ENCODE measurements around the gene RAB39A. TPM values are rescaled to one million over a fixed set of nuclear protein-coding genes. Genes with fewer than 3 reads are reported as not detected.

RAB39A gene
- total and polyA plus RNA-seq, 10 of the 15 experiments (the other 5 are each of a cell fraction or from before 2014, with no cell fraction given), result 0.10 to 9.2 (median 4.9) TPM

GRCh38 chr11:108012139-108012725, 84.0 kb downstream of the RAB39A start:
- no peaks in the 10 kb centered on the region; a peak in 3 of 4 replicates for H3K36me3 ChIP-seq (ENCODE audit: control insufficient read depth in 2 of 2, insufficient read depth in 2 of 2, low read length in 1 of 2)
- WGBS (ENCODE audit: insufficient coverage, insufficient replicate concordance, low lambda C conversion rate, missing lambda C conversion rate), result 96% methylated on average over 3 of the region's 5 CpGs
- intact Hi-C loops (cut with micrococcal nuclease; ENCODE audit: unreplicated experiment), result loop anchor here (10.0 kb wide), 1 partner anchor 653 kb away; the partner anchor contains the start of gene DDX10
- DNase-seq (ENCODE audit: low read depth, low spot score) (no peak), FAIRE-seq (no peak), ATAC-seq (no peak)
- in situ Hi-C loops (cut with MboI), result no loop called here
- BruUV-seq (replicated peaks), result no TSS peak
- H3K4me1 ChIP-seq (ENCODE audit: control insufficient read depth, insufficient read depth, low read length), result no peaks in the 10 kb centered on the region
- no peak overlapping the region for H3K9ac ChIP-seq (ENCODE audit: control insufficient read depth, insufficient read depth, low read length)
- H3K9me3 ChIP-seq (replicated peaks; ENCODE audit: control insufficient read depth, insufficient read depth, low read length), result no peaks in the 10 kb centered on the region
- POLR2A ChIA-PET, result interaction anchor here (1.1 kb wide), 1 partner anchor 113 kb away, joined by 3 read pairs; no protein-coding TSS in a partner anchor
- no peaks in the 10 kb centered on the region for H4K20me1 ChIP-seq (ENCODE audit: control insufficient read depth, insufficient read depth)
- SMC1A ChIA-PET (ENCODE audit: uncharacterized antibody, unreplicated experiment), result interaction anchor here (0.7 to 2.1 kb wide), 5 partner anchors 9 to 112 kb away, joined by 3 to 11 read pairs (median 6); no protein-coding TSS in a partner anchor
- H3K4me3 ChIP-seq, result peak overlapping the region; percentile 49
- H2AFZ ChIP-seq (ENCODE audit: control insufficient read depth, low read depth, low read length), result no peak overlapping the region
- no peak overlapping the region for H3K27ac ChIP-seq (ENCODE audit: control insufficient read depth, insufficient read depth)
- H3K27me3 ChIP-seq (replicated peaks in 1 of 2; ENCODE audit: control insufficient read depth in 2 of 2, insufficient read depth in 2 of 2, low read length in 1 of 2), result no peaks in the 10 kb centered on the region
- peak overlapping the region; percentile 22; the same call in 1 of the 2 replicates for H3K4me2 ChIP-seq (ENCODE audit: control insufficient read depth, insufficient read depth)
- CTCF ChIA-PET, result interaction anchor here (1.3 to 1.7 kb wide), 2 partner anchors 9 to 12 kb away, joined by 4 to 10 read pairs; no protein-coding TSS in a partner anchor
- RAD21 ChIA-PET (ENCODE audit: unreplicated experiment), result interaction anchor here (1.8 to 3.8 kb wide), 2 partner anchors 12 to 13 kb away, joined by 7 to 15 read pairs; no protein-coding TSS in a partner anchor
- H3K79me2 ChIP-seq (ENCODE audit: control insufficient read depth, insufficient read depth, low read length), result peaks cover 86% of the 10 kb centered on the region
- TF ChIP-seq IRF5 (IDR thresholded peaks at IDR 0.05; ENCODE audit: borderline replicate concordance) (no peak), ETV6 (conservative IDR thresholded peaks at IDR 0.05 in 1 of 2, IDR thresholded peaks at IDR 0.05 in 1 of 2; ENCODE audit: borderline replicate concordance in 1 of 2, low read depth in 1 of 2) (no peak), CHD1 (IDR thresholded peaks at IDR 0.05; ENCODE audit: low read depth, low read length) (no peak), ZNF384 (IDR thresholded peaks at IDR 0.05; ENCODE audit: borderline replicate concordance, low read depth, low read length) (no peak), TCF7 (IDR thresholded peaks at IDR 0.05; ENCODE audit: borderline replicate concordance) (no peak), ZBTB40 (IDR thresholded peaks at IDR 0.05; ENCODE audit: borderline replicate concordance) (0 out of 2 replicates have a peak, but pooled peaks have one; percentile 23), RCOR1 (conservative IDR thresholded peaks at IDR 0.05; ENCODE audit: low read depth, low read length) (no peak), NR2C2 (IDR thresholded peaks at IDR 0.05; ENCODE audit: borderline replicate concordance, control insufficient read depth, insufficient read length, low read depth) (no peak), JUND (IDR thresholded peaks at IDR 0.05; ENCODE audit: low read depth, low read length) (no peak), MLLT1 (IDR thresholded peaks at IDR 0.05) (peak; percentile 66; the same call in 1 of the 2 replicates), SRF (IDR thresholded peaks at IDR 0.05; ENCODE audit: low read depth in 2 of 2, low read length in 2 of 2) (no peak), CEBPB (IDR thresholded peaks at IDR 0.05; ENCODE audit: borderline replicate concordance in 1 of 2, low read depth in 2 of 2, low read length in 2 of 2) (no peak), ATF2 (IDR thresholded peaks at IDR 0.05; ENCODE audit: low read length) (no peak), ASH2L (IDR thresholded peaks at IDR 0.05; ENCODE audit: borderline replicate concordance, low read depth) (no peak)
